ENCODE results near the gene SLIT1. TPM values are rescaled to one million over a fixed set of nuclear protein-coding genes. Genes with fewer than 3 reads are reported as not detected.

Gene SLIT1
- total and polyA plus RNA-seq, 8 donors, result 0.20 to 7.0 (median 3.7) TPM

GRCh38 chr10:97057491-97058235, 128.1 kb downstream of the SLIT1 start:
- Histone ChIP-seq H3K36me3 (no peaks in the 10 kb centered on the region), H3K4me1 (no peaks in the 10 kb centered on the region), H3K4me3 (no peak overlapping the region), H3K9me3 (no peaks in the 10 kb centered on the region), H3K27me3 (no peaks in the 10 kb centered on the region), H3K27ac (no peak overlapping the region)
- peak in 1 of 4 donors; percentile 28 for DNase-seq
- intact Hi-C loops (cut with DNase I), result no loop called here
- ATAC-seq, result no peak
- no peak for TF ChIP-seq CTCF (IDR thresholded peaks at IDR 0.05)

- ATAC-seq (no peak), DNase-seq (no peak)
- no peaks in the 10 kb centered on the region for H3K27me3 ChIP-seq
- no peak overlapping the region for H3K4me3 ChIP-seq
- TF ChIP-seq CTCF (IDR thresholded peaks at IDR 0.05), result no peak
- H3K9me3 ChIP-seq, result no peaks in the 10 kb centered on the region
- H3K27ac ChIP-seq, result no peak overlapping the region
- H3K36me3 ChIP-seq, result no peaks in the 10 kb centered on the region
- intact Hi-C loops (cut with DNase I), result no loop called here
- no peaks in the 10 kb centered on the region for H3K4me1 ChIP-seq
Observed at GRCh38 chr10:97056003-97056630, 129.6 kb downstream of the SLIT1 start.

GRCh38 chr10:97053276-97053675, 132.5 kb downstream of the SLIT1 start:
- intact Hi-C loops (cut with DNase I), result no loop called here
- Histone ChIP-seq H3K4me3 (no peak overlapping the region), H3K9me3 (no peaks in the 10 kb centered on the region), H3K27ac (no peak overlapping the region), H3K27me3 (no peaks in the 10 kb centered on the region), H3K36me3 (no peaks in the 10 kb centered on the region), H3K4me1 (no peaks in the 10 kb centered on the region)
- DNase-seq (no peak), ATAC-seq (no peak)
- TF ChIP-seq CTCF (IDR thresholded peaks at IDR 0.05), result no peak

GRCh38 chr10:97050956-97051496, 134.7 kb downstream of the SLIT1 start:
- TF ChIP-seq CTCF (IDR thresholded peaks at IDR 0.05), result no peak
- ATAC-seq, result no peak

GRCh38 chr10:97050205-97050745, 135.5 kb downstream of the SLIT1 start:
- Histone ChIP-seq H3K4me3 (no peak overlapping the region), H3K27me3 (no peaks in the 10 kb centered on the region), H3K4me1 (no peaks in the 10 kb centered on the region), H3K36me3 (no peaks in the 10 kb centered on the region), H3K9me3 (no peaks in the 10 kb centered on the region), H3K27ac (no peak overlapping the region)
- no peak for ATAC-seq
- no peak for TF ChIP-seq CTCF (IDR thresholded peaks at IDR 0.05)
- intact Hi-C loops (cut with DNase I), result no loop called here
- DNase-seq, result no peak

More at GRCh38 chr10:97050956-97051496, 134.7 kb downstream of the SLIT1 start:
- Histone ChIP-seq H3K36me3 (no peaks in the 10 kb centered on the region), H3K27me3 (no peaks in the 10 kb centered on the region), H3K9me3 (no peaks in the 10 kb centered on the region), H3K27ac (no peak overlapping the region), H3K4me1 (no peaks in the 10 kb centered on the region), H3K4me3 (no peak overlapping the region)
- no peak for DNase-seq
- intact Hi-C loops (cut with DNase I), result no loop called here
